BJ (cell line): Measurements from ENCODE around the gene CHSY1. TPM values are rescaled to one million over a fixed set of nuclear protein-coding genes. Genes with fewer than 3 reads are reported as not detected.

Experiments
- CTCF ChIA-PET: fragments of 350-600 bp; formaldehyde crosslinking; extraction: SDS; loops from one replicate; lab custom pipeline; 2021; ENCODE audit warnings: antibody characterized with exemption, inconsistent platforms; lab: Yijun Ruan, JAX
- POLR2A ChIA-PET: fragments of 300-600 bp; sonication (Branson Sonifier 250); formaldehyde crosslinking; extraction: SDS; loops from one replicate; lab custom pipeline; 2021; ENCODE audit warnings: antibody characterized with exemption; lab: Charles Lee
- DNase-seq: peaks from one replicate; pipeline ENCODE4 v3.0.0-alpha.2; 2011; ENCODE audit warnings: low read depth
- H3K27me3 ChIP-seq: 2 replicates; pipeline ENCODE4 v1.6.0; 2011; ENCODE audit warnings: low read length; ENCODE audit not compliant: control insufficient read depth, insufficient read depth
- H3K36me3 ChIP-seq: 2 replicates; pipeline ENCODE4 v1.5.1; 2011; ENCODE audit warnings: low read length; ENCODE audit not compliant: control insufficient read depth, insufficient read depth
- H3K4me3 ChIP-seq: 2 replicates; pipeline ENCODE4 v1.5.1; 2011; ENCODE audit warnings: low read depth, mild to moderate bottlenecking, control low read depth, low read length
- polyA plus RNA-seq: library from polyadenylated mRNA; depleted of rRNA; stranded (reverse); fragments of >200 nt; gene quantifications from 2 replicates; pipeline ENCODE4 v1.2.3, GENCODE V29; 2011
- TF ChIP-seq, protein P1 (sequence below): IDR thresholded peaks from 2 replicates; pipeline ENCODE4 v1.5.1; 2011; ENCODE audit warnings: low read depth, mild to moderate bottlenecking, control low read depth, inconsistent platforms, low read length, moderate library complexity; ENCODE audit not compliant: insufficient read depth

Gene CHSY1
- polyA plus RNA-seq, 1 experiment = 17.7 TPM

GRCh38 chr15:101269479-101270223 is 17.8 kb upstream of the CHSY1 start:
- ChIA-PET CTCF (interaction anchor here (0.9 to 1.4 kb wide), 3 partner anchors 16 to 254 kb away, joined by 3 to 5 read pairs (median 4); no protein-coding TSS in a partner anchor), POLR2A (no interaction called here)
- TF ChIP-seq, protein P1, sequence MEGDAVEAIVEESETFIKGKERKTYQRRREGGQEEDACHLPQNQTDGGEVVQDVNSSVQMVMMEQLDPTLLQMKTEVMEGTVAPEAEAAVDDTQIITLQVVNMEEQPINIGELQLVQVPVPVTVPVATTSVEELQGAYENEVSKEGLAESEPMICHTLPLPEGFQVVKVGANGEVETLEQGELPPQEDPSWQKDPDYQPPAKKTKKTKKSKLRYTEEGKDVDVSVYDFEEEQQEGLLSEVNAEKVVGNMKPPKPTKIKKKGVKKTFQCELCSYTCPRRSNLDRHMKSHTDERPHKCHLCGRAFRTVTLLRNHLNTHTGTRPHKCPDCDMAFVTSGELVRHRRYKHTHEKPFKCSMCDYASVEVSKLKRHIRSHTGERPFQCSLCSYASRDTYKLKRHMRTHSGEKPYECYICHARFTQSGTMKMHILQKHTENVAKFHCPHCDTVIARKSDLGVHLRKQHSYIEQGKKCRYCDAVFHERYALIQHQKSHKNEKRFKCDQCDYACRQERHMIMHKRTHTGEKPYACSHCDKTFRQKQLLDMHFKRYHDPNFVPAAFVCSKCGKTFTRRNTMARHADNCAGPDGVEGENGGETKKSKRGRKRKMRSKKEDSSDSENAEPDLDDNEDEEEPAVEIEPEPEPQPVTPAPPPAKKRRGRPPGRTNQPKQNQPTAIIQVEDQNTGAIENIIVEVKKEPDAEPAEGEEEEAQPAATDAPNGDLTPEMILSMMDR = peak; percentile 43
- DNase-seq = no peak
- H3K4me3 ChIP-seq = no peak overlapping the region
- peaks cover 27% of the 10 kb centered on the region for H3K36me3 ChIP-seq
- no peaks in the 10 kb centered on the region for H3K27me3 ChIP-seq

DNA sequence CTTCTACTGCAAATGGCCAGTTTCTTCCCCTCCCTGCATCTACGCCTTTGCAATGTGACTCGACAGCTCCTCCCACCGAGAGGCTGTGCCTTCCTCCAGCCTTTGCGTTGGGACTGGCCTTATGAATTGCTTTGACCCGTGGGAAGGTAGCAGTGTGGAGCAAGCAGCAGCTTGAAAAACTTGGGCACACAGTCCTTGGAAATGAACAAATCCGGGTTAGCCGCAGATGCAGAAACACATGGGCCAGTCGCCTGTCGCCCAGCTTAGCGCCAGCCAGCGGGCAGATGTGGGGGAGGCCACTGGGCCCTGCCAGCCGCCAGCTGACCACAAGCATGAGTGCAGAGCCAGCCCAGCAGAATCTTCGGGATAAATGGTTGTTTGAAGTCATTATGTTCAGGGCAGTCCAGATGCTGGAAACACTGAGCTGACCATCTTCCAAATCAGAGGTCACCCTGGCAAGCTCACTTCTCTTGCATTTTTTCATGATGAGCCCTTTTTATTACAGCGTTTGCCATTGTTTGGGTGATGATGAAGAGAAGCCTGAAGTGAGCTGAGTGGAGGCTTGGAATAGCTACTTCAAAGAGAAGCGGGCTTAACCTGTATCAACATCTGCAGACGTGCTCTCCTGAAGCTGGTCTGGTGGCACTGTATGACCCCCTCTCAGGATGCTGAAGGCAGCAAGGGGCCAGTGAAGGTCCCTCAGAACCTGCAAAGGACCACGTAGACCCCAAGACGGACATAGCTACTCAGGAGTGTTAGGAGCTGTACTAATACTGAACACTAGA is 15.7 kb upstream of the CHSY1 start:
- peak; percentile 69 for DNase-seq
- Histone ChIP-seq H3K4me3 (no peak overlapping the region), H3K36me3 (peaks cover 16% of the 10 kb centered on the region), H3K27me3 (no peaks in the 10 kb centered on the region)
- TF ChIP-seq, protein P1 = no peak
- ChIA-PET POLR2A (interaction anchor here (0.6 to 0.9 kb wide), 2 partner anchors 9 to 198 kb away, joined by 3 read pairs; no protein-coding TSS in a partner anchor), CTCF (interaction anchor here (0.7 to 2.5 kb wide), 10 partner anchors 9 to 350 kb away, joined by 3 to 11 read pairs (median 6); partner anchors contain the start of gene CHSY1)

- peaks cover 13% of the 10 kb centered on the region for H3K36me3 ChIP-seq
- TF ChIP-seq, protein P1 = no peak
- CTCF ChIA-PET = interaction anchor here (1.0 to 2.5 kb wide), 7 partner anchors 8 to 350 kb away, joined by 3 to 11 read pairs (median 8); partner anchors contain the start of gene CHSY1
- H3K27me3 ChIP-seq = no peaks in the 10 kb centered on the region
- no peak overlapping the region for H3K4me3 ChIP-seq
- POLR2A ChIA-PET = interaction anchor here (0.6 to 0.9 kb wide), 3 partner anchors 9 to 197 kb away, joined by 3 to 4 read pairs (median 3); no protein-coding TSS in a partner anchor
- no peak for DNase-seq
Measured at GRCh38 chr15:101266787-101267186, 14.9 kb upstream of the CHSY1 start.

GRCh38 chr15:101266034-101266433 is 14.2 kb upstream of the CHSY1 start:
- TF ChIP-seq, protein P1 = no peak
- no peak overlapping the region for H3K4me3 ChIP-seq
- H3K27me3 ChIP-seq = no peaks in the 10 kb centered on the region
- CTCF ChIA-PET = interaction anchor here (1.7 to 2.3 kb wide), 2 partner anchors 10 to 349 kb away, joined by 8 to 10 read pairs; no protein-coding TSS in a partner anchor
- no peak for DNase-seq
- POLR2A ChIA-PET = no interaction called here
- peaks cover 8% of the 10 kb centered on the region for H3K36me3 ChIP-seq
